Prostate gland (tissue), 2 donors: ENCODE measurements around the gene AGAP6.

Experiments used
- CTCF ChIP-seq, 4 experiments: fragments of 200-600 bp in 2 of 4; fragments of 450-650 bp in 2 of 4; sonication (generic) in 2 of 4; IDR thresholded peaks; 1 replicate in 3 of 4; 2 replicates in 1 of 4; pipeline ENCODE4 v1.5.1; 2016 to 2019; ENCODE audit warnings: antibody characterized with exemption in 4 of 4, mild to moderate bottlenecking in 2 of 4, moderate library complexity in 2 of 4
- POLR2A ChIP-seq: fragments of 450-650 bp; IDR thresholded peaks from one replicate; pipeline ENCODE4 v1.6.1; 2016; ENCODE audit warnings: antibody characterized with exemption, mild to moderate bottlenecking
- POLR2AphosphoS5 ChIP-seq: sonication (generic); formaldehyde crosslinking; IDR thresholded peaks from one replicate; pipeline ENCODE4 v1.6.1; 2017; ENCODE audit warnings: antibody characterized with exemption

GRCh38 chr10:50044941-50045664 lies 56.9 kb downstream of the AGAP6 start:
- TF ChIP-seq CTCF (IDR thresholded peaks at IDR 0.05): no peak
- TF ChIP-seq POLR2AphosphoS5: no peak
- no peak for TF ChIP-seq POLR2A
